PC-3 (cell line): ENCODE data around the gene TGFBI.

Source experiments
- EZH2 ChIP-seq: fragments of 300-600 bp; sonication (generic); IDR thresholded peaks from one replicate; pipeline ENCODE4 v1.6.1; 2017; ENCODE audit warnings: antibody characterized with exemption, mild to moderate bottlenecking, low read length; ENCODE audit not compliant: unreplicated experiment
- EZH2phosphoT487 ChIP-seq: fragments of 300-600 bp; sonication (generic); IDR thresholded peaks from 2 replicates; pipeline ENCODE4 v1.6.1; 2018; ENCODE audit warnings: mild to moderate bottlenecking, antibody characterized with exemption, low read length, borderline replicate concordance
- TF ChIP-seq, protein P1 (sequence below): fragments of 300-600 bp; sonication (generic); conservative IDR thresholded peaks from 2 replicates; pipeline ENCODE4 v1.5.1; 2017; ENCODE audit warnings: antibody characterized with exemption, low read depth, mild to moderate bottlenecking, low read length

GRCh38 chr5:136063778-136064465 is 35.1 kb downstream of the TGFBI start:
- TF ChIP-seq EZH2phosphoT487: no peak
- TF ChIP-seq, protein P1, sequence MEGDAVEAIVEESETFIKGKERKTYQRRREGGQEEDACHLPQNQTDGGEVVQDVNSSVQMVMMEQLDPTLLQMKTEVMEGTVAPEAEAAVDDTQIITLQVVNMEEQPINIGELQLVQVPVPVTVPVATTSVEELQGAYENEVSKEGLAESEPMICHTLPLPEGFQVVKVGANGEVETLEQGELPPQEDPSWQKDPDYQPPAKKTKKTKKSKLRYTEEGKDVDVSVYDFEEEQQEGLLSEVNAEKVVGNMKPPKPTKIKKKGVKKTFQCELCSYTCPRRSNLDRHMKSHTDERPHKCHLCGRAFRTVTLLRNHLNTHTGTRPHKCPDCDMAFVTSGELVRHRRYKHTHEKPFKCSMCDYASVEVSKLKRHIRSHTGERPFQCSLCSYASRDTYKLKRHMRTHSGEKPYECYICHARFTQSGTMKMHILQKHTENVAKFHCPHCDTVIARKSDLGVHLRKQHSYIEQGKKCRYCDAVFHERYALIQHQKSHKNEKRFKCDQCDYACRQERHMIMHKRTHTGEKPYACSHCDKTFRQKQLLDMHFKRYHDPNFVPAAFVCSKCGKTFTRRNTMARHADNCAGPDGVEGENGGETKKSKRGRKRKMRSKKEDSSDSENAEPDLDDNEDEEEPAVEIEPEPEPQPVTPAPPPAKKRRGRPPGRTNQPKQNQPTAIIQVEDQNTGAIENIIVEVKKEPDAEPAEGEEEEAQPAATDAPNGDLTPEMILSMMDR: no peak
- TF ChIP-seq EZH2: no peak
